ENCODE results near the gene TOM1L2.

- TF ChIP-seq EZH2 (IDR thresholded peaks at IDR 0.05; ENCODE audit: low read length, missing control alignments): no peak
- TF ChIP-seq CTCF (conservative IDR thresholded peaks at IDR 0.05 in 1 of 2, IDR thresholded peaks at IDR 0.05 in 1 of 2; ENCODE audit: low read depth in 1 of 2, low read length in 2 of 2): no peak
Measured at GRCh38 chr17:17951524-17951923, 20.7 kb downstream of the TOM1L2 start.

Data from fibroblast of lung (primary cell).